GM21360 (cell line): Measurements from ENCODE around the gene SUPT3H.
"Not testable (repeated sequence)": the region's sequence is repeated elsewhere in the genome, so short reads cannot be mapped to it uniquely, and the experiment has no call there.

ENCODE experiments used
- ATAC-seq: cut with Tn5 transposase; IDR thresholded peaks from one replicate; pipeline ENCODE4 v1.9.1; 2021; ENCODE audit warnings: mild to moderate bottlenecking, moderate library complexity; ENCODE audit not compliant: unreplicated experiment

The SUPT3H gene

DNA sequence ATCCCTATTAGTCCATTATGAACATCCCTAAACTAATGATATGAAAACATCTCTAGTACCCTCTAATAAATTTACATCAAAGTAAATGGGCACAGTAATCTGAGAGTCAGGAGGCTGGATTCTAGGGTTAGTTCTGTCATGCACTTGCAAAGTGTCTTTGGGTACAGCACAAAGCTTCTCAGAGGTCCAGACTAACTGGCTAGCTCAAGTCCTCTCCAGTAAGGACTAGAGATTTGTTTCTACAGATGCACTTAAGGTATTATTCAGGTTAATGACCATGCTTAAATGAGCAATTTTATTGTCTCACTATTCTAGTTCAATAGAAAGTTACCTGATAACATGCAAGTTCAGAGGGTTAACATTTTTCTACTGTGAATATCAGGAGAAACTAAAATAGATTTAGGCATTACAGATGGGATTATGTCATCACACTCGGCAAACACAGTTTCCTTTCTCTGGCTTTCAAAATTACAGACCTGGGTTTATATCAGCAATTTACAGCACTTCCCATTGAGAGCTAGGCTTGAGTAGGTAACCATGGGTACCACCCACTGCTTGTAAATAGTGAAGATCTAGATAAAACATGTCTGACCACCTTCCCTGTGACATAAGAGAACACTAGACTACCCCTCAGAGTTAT lies 452.5 kb downstream of the SUPT3H start:
- ATAC-seq = peak; percentile 64

GRCh38 chr6:44923444-44923843 lies 454.3 kb downstream of the SUPT3H start:
- no peak for ATAC-seq

DNA sequence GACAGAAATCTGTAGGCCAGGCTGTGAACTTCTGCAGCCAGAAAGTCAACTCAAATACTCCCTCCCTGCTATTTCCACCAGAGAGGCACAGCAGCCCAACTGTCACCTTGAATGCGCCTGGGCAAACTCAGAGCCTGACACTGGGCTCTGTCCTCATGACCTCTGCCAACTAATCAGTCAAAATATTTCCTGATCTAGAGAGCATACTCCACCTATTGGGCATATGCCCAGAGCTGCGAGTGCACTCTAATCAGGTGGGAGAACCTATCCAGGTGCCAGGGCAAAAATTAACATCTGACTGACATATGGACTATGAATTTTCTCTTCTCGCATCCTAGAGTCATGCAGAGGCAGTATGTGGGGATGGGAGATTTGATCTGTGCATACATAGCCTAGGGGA lies 455.9 kb downstream of the SUPT3H start:
- ATAC-seq = no peak

GRCh38 chr6:44920952-44921491 lies 456.7 kb downstream of the SUPT3H start:
- no peak for ATAC-seq

DNA sequence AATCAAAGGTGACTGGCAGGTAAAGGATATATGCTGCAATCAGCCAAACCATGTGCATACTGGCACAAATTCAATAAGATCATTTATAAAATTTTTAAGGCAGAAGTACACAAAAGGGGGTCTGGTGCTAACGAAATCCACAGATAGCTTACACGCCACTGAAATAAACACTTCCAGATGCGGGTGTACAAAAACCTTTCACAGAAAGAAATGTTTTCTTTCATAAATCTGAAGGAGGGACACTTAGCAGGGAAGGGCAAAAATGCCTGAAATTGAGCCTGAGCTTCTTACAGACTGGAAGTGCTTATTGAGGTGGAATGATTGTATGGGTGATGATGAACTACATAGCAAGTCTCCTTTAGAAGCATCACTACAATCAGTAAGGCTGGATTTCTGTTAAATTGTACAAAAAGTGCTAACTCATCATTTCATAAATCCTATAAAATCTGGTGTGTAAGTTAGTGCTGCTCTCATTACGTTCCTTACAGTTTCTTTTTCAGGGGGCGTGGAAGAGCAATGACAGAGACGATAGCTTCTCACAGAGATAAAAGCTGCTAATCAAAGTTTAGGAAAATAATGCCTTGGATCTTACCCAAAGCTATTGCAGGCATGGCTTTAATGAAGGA lies 458.9 kb downstream of the SUPT3H start:
- no peak for ATAC-seq

DNA sequence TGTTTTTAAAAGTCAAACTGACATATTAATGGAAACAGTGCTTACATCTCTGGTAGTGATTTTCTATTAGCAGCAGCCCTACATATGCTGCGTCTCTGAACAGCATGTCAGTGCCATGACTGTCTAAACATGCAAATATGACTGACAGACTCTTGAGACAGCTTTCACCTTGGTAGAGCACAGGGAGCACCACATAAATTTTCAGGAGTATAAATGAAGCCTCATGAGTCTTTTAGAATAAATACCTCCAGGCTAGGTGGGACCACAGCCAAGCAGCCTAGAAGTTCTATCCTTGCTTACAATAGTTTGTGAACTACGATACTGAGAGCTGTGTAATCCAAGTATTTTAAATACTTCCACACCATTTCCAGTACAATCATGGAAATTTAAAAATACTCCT lies 460.3 kb downstream of the SUPT3H start:
- ATAC-seq = no peak

DNA sequence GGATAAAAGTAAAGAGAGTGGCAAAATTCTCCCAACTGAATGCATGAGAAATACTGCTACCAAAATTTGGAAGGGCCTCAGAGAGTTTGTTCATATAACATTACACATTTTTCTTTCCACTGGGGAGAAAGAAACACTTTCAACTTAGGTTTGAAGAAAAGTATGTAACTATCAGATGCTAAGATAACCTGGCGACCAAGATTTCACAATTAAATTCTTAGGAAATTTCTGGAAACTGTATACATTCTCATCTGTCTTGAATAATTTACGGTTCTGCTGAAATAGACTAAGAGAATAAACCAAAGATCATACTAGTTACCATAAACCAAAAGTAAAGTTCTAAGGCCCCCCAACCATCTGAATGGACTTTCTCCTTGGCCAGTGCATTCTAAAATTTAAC lies 462.6 kb downstream of the SUPT3H start:
- ATAC-seq = no peak

DNA sequence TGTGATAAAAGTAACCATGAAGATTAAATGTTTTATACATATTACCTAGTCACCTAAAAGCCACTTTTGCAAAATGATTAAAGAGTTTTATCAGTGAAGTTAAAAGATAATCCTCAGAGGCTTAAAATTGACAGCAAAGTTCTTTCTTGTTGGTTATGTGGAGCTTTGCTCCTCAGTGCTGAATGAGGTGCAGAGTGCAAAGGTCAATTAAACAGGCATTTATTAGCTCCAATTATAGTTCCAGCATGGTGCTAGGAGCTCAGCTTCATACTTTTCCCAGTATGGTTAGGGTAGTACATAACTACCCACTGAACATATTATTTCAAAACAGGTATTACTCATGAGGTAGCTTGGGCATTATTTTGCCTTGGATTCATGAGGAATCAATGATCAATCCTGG lies 463.6 kb downstream of the SUPT3H start:
- ATAC-seq = no peak

- no peak for ATAC-seq
Measured at GRCh38 chr6:44906761-44907160, 471.0 kb downstream of the SUPT3H start.

DNA sequence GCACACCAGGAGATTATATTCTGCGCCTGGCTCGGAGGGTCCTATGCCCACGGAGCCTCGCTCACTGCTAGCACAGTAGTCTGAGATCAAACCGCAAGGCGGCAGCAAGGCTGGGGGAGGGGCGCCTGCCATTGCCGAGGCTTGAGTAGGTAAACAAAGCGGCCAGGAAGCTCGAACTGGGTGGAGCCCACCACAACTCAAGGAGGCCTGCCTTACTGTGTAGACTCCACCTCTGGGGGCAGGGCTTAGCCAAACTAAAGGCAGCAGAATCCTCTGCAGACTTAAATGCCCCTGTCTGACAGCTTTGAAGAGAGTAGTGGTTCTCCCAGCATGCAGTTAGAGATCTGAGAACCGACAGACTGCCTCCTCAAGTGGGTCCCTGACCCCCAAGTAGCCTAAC lies 477.4 kb downstream of the SUPT3H start:
- not testable (repeated sequence) for ATAC-seq

DNA sequence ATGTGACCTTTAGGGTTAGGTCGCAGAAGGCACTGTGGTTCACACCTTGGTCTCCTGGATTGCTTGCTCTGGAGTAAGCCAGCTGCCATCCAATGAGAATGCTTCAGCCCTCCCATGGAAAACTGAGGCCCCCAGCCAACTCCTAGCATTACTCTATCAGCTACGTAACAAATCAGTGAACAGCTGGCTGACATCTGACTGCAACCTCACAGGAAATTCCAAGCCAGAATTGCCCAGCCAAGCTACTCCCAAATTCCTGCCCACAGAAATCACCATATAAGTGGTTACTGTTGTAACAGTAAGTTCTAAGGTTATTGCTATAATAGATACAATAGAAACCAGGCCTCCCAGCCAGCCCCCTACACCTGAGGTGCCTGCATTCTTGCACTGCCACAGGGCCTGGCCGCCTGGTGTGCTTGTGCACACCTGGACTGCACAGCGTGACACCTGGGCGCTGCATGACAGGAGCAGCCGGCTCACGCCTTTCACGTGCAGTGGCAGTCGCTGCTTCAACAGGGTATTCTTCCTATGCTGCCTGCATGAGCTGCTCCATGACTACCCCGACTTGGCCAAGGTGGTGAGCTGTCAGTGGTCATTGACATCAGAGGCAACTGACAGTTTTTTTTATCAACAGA lies 479.3 kb downstream of the SUPT3H start:
- no peak for ATAC-seq

- no peak for ATAC-seq
Measured at GRCh38 chr6:44897316-44897715, 480.4 kb downstream of the SUPT3H start.

DNA sequence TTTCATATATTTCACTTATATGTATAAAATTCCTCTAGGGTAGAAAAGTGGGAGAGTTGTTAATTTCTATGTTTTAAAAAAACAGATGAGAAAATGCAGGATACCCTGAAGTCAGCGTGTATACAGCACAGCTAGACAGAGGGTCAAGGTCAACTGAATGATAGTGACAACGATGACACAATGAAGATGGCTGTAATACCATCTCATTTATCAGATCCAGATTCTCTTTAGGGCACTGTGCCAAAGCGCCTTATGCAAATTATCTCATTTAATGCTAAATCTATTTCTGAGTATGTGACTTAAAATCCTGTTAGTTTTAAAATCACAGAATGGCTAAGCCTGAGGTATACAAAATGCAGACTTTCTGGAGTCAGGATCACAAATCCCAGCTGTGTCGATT lies 481.0 kb downstream of the SUPT3H start:
- ATAC-seq = no peak

GRCh38 chr6:44892579-44892978 lies 485.2 kb downstream of the SUPT3H start:
- no peak for ATAC-seq

DNA sequence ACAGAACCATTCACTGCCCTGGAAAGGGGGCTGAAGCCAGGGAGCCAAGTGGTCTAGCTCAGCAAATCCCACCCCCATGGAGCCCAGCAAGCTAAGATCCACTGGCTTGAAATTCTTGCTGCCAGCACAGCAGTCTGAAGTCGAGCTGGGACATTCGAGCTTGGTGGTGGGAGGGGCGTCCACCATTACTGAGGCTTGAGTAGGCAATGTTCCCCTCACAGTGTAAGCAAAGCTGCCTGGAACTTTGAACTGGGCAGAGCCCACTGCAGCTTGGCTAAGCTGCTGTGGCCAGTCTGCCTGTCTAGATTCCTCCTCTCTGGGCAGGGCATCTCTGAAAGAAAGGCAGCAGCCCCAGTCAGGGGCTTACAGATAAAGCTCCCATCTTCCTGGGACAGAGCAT lies 498.7 kb downstream of the SUPT3H start:
- ATAC-seq = not testable (repeated sequence)

- ATAC-seq = not testable (repeated sequence)
Measured at GRCh38 chr6:44876638-44877037, 501.1 kb downstream of the SUPT3H start.

- ATAC-seq = peak; percentile 72
Measured at GRCh38 chr6:44869321-44869897, 508.3 kb downstream of the SUPT3H start.

DNA sequence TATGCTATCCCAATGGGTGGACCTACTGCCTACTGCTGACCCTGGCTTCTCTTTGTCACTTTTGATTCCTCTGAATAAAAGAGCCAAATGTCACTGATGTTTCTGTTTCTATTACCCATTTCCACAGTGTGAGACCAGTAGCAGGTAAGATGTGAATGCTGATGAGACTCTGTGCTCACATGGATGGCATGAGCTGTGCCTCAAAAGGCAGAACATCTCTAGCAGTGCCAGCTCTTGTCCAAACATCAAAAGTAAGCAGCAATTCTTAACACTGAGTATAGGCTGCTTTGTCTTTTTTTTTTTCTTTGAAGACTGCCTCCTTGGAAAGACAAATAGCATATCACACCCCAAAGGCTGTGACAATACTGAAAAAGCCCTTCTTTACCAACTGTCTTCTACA lies 508.8 kb downstream of the SUPT3H start:
- peak; percentile 9 for ATAC-seq

- peak; percentile 42 for ATAC-seq
Measured at GRCh38 chr6:44868335-44868668, 509.4 kb downstream of the SUPT3H start.

GRCh38 chr6:44867571-44868334 lies 510.0 kb downstream of the SUPT3H start:
- ATAC-seq = peak; percentile 60

- ATAC-seq = not testable (repeated sequence)
Measured at GRCh38 chr6:44865184-44865583, 512.5 kb downstream of the SUPT3H start.
